Mesenteric fat pad (tissue), 1 donor: ENCODE measurements around the gene DOK1. TPM values are rescaled to one million over a fixed set of nuclear protein-coding genes. Genes with fewer than 3 reads are reported as not detected.

ENCODE experiments used
- DNase-seq: peaks from one replicate; pipeline ENCODE4 v3.0.0-alpha.2; 2020; ENCODE audit warnings: low spot score
- total RNA-seq: library from RNA; stranded (reverse); fragmentation: NEBNext Ultra II Directional; extraction: Animal tissue kit (Norgen Biotek cat#: 25700); gene quantifications from one replicate; pipeline ENCODE4 v1.2.1, GENCODE V29; 2021
- donor health status: DM: yes; HTN: yes; CAD: no.

DOK1 gene
- total RNA-seq, 1 donor from 2014 or later = 38.2 TPM

DNA sequence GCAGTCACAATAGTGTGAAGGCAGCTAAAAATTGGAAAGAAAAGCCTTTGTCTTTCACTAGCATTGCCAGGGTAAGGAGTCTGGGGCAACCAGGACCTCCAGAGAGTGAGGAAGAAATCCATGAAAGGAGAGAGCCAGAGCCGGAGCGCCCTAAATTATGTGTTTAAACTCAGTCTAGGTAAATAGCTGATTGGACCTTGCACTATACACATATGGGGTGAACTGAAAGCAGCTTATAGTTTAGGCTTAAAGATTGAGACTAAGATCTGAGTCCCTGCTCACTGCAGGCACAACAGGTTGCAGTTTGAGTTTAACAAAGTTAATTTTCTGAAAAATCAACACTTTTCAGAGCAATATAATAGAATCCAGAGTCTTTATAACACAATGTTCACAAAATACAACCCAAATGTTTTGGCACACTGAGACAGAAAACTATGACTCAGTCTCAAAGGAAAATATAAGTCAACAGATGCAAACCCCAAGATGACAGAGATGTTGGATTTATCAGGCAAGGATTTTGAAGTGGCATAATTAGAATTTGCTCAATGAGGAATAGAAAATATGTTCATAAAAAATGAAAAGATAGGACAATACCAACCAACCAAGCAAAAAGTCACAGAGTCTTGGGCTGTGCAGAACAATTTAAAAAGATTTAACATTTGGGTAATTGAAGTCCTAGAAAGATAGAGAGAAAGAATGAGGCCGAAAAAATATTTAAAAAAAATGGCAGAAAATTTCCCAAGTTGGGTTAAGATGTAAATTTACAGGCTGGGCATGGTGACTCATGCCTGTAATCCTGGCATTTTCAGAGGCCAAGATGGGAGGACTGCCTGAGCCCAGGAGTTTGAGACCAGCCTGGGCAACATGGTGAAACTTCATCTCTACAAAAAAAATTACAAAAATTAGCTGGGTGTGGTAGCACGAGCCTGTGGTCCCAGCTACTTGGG, 39.6 kb downstream of the DOK1 start:
- DNase-seq = no peak

DNA sequence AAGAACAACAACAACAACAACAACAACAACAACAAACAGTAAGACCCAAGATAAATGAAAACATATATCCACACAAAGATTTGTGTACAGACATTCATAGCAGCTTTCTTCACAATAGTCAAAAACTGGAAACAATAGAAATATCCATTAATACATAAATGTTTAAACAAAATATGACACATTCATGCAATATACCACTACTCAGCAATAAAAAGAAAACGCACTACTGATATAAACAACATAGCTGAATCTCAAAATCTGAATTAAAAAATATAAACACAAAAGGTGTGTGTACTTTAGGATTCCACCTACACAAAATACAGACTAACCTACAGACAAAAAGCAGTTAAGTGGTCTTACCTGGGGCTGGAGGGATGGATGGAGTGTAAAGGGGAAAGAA, 42.1 kb downstream of the DOK1 start:
- DNase-seq = no peak

DNA sequence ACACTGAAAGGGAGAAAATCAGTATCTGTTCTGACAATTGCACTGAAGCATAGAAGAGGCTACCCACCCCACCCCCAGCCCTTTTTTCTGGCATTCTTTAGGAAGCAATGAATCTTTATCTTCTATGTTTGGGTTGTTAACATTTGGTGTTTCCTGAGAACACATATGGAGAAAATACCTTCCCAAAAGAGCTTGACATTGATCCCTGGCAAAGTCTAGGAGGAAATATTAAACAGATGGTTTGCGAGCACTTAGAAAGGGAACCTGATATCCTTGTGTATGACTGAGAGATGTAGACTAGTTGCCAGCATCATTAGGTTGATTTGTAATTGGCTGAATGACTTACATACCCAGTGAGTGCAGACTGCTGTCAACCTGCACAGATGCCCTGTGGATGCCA, 42.9 kb downstream of the DOK1 start:
- DNase-seq = no peak

DNA sequence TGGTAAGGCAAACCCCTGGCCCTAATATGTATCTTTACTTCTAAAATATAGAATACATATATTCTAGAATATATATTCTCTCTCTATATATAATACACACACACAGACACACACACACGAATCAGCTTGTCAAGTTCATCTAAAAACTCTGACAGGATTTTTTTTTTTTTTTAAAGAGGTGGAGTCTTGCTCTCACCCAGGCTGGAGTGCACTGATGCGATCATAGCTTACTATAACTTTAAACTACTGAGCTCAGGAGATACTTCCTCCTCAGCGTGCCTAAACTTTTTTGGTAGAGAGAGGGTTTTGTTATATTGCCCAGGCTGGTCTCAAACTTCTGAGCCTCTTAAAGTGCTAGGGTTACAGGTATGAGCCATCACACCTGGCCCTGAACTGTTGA, 45.2 kb downstream of the DOK1 start:
- no peak for DNase-seq

DNA sequence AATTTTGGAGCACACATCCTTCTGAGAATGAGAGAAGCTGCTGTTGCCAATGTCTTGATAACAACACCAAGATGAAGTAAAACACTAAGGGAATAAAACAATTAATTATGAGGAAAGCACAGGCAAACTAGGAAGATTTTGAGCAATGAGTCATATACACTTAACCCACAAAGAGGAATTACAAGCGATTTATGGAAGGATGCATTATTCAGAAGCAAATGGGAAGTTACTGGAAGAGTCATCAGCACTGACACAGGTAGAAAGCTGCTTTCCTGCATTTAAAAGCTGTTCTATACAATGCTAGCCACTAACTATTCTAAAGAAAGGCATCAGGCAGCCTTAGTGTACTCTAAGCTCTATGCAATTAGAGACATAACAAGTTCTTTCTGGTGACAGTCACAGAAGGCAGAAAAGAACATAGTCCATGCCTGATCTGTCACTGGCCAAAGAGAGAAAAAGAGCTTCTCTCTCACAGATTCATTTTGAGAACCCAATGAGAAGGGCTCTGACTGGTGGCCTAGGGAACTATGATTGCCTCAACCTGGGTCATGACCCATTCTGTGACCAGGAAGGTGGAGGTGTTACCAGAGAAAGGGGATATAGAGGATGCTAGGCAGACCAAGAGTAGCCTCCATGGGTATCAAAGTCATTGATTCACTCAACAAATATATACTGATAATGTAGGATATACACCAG, 48.2 kb downstream of the DOK1 start:
- no peak for DNase-seq

DNA sequence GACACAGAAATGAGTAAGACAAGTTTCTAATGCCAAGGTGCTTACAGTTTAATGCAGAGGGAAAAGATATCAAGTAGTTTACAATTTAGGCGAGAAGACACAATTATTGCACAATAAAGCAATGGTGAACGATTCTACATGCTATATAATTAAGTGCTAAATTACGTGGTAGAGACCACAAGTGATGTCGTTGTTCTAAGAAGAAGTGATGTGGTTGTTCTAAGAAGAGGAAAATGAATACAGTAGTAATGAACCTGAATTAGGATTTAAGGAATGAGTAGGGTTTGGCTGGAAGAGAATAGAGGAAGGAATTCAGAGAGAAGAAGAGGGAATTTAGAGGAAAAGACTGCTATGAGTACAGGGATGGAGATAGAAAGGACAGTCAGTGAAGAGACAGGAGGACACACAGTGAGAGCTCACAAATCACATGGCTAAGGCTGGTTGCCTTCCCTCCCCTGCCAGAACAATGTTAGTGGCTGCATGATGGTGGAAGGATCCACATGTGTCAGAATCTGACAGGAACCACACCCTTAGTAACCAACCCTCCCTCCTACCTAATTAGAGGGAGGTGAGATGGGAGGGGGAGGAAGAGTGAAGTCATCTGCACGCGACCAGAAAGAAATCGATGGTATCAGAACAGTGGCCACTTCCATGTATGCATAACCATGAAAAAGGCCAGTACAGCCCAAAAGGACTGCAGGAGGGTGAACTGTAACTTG, 48.9 kb downstream of the DOK1 start:
- no peak for DNase-seq

DNA sequence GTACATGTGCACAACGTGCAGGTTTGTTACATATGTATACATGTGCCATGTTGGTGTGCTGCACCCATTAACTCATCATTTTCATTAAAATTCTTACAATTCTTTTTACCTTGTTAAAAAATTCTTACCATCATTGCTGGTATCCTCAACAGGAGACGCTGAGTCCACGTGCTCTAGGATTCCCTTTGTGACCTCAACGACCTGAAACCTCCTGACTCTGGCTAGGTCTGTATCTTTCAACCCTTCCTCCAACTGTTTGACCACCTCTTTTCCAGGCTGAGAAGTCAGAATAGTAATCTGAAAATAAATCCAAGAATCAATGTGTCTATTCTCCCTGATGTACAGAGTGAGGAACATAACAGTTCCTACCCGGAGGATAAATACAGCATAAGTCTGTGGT, 52.4 kb downstream of the DOK1 start:
- DNase-seq = no peak

Other genes starting within 250 kb of the DOK1 start
- gene SLC4A5, start 211.3 kb upstream of the DOK1 start, total RNA-seq = 2.0 TPM
- 97.1 TPM for gene DCTN1, start 174.4 kb upstream of the DOK1 start, total RNA-seq
- 1.1 TPM for gene C2orf81, start 133.1 kb upstream of the DOK1 start, total RNA-seq
- gene WDR54, start 133.0 kb upstream of the DOK1 start, total RNA-seq = 4.6 TPM
- gene RTKN, start 112.8 kb upstream of the DOK1 start, total RNA-seq = 11.3 TPM
- gene INO80B, start 99.6 kb upstream of the DOK1 start, total RNA-seq = 30.6 TPM
- gene WBP1, start 96.3 kb upstream of the DOK1 start, total RNA-seq = 45.5 TPM
- 45.6 TPM for gene MOGS, start 89.3 kb upstream of the DOK1 start, total RNA-seq
- 102 TPM for gene MRPL53, start 82.0 kb upstream of the DOK1 start, total RNA-seq
- gene CCDC142, start 71.7 kb upstream of the DOK1 start, total RNA-seq = 9.1 TPM
- 16.8 TPM for gene TTC31, start 71.6 kb upstream of the DOK1 start, total RNA-seq
- 2.6 TPM for gene LBX2, start 55.1 kb upstream of the DOK1 start, total RNA-seq
- gene PCGF1, start 47.0 kb upstream of the DOK1 start, total RNA-seq = 22.1 TPM
- not detected for gene TLX2, start 40.3 kb upstream of the DOK1 start, total RNA-seq
- gene DQX1, start 28.5 kb upstream of the DOK1 start, total RNA-seq = not detected
- 112 TPM for gene AUP1, start 25.0 kb upstream of the DOK1 start, total RNA-seq
- gene HTRA2, start 24.8 kb upstream of the DOK1 start, total RNA-seq = 35.8 TPM
- gene LOXL3, start 778 bp upstream of the DOK1 start, total RNA-seq = 8.2 TPM
- 0.32 TPM for gene M1AP, start 93.6 kb downstream of the DOK1 start, total RNA-seq
- 6.6 TPM for gene SEMA4F, start 99.5 kb downstream of the DOK1 start, total RNA-seq